PC-9 (cell line): ENCODE data around the gene MMS22L. TPM values are rescaled to one million over a fixed set of nuclear protein-coding genes. Genes with fewer than 3 reads are reported as not detected.
A peak's percentile ranks its signal among the peaks of the same experiment; 100 is the strongest.

Experiments
- BruUV-seq: library from RNA; stranded (reverse); fragments of 400-500 nt; replicated peaks from 2 replicates; lab custom pipeline; 2021; lab: Mats Ljungman, UMichigan
- CTCF ChIA-PET: fragments of 300-600 bp; sonication (Branson Sonifier 250); formaldehyde crosslinking; loops from one replicate; lab custom pipeline; 2022; ENCODE audit warnings: antibody characterized with exemption; lab: Charles Lee
- POLR2A ChIA-PET: fragments of 300-600 bp; sonication (Branson Sonifier 250); formaldehyde crosslinking; loops from one replicate; lab custom pipeline; 2022; ENCODE audit warnings: antibody characterized with exemption; ENCODE audit not compliant: unreplicated experiment; lab: Charles Lee
- DNase-seq, 2 experiments: peaks; one replicate each; pipeline versions ENCODE4 v3.0.0 to v3.0.0-alpha.2; 2015 to 2022; ENCODE audit warnings: mixed read lengths in 1 of 2
- H2AFZ ChIP-seq: fragments of 200-600 bp; sonication (generic); 2 replicates; pipeline ENCODE4 v1.8.1; 2017; ENCODE audit warnings: antibody characterized with exemption
- H3F3A ChIP-seq: fragments of 200-600 bp; sonication (generic); 2 replicates; pipeline ENCODE4 v1.8.1; 2017; ENCODE audit warnings: antibody characterized with exemption, mild to moderate bottlenecking, low read depth; ENCODE audit not compliant: insufficient read depth
- H3K27ac ChIP-seq: fragments of 200-600 bp; sonication (generic); 2 replicates; pipeline ENCODE4 v1.6.1; 2016; ENCODE audit warnings: mixed run types
- H3K27me3 ChIP-seq: fragments of 200-600 bp; sonication (generic); 2 replicates; pipeline ENCODE4 v1.6.1; 2016; ENCODE audit warnings: low read depth, mixed run types; ENCODE audit not compliant: insufficient read depth
- H3K36me3 ChIP-seq: fragments of 200-600 bp; sonication (generic); 2 replicates; pipeline ENCODE4 v1.6.1; 2016; ENCODE audit warnings: low read depth, mixed run types
- H3K4me1 ChIP-seq: fragments of 200-600 bp; sonication (generic); replicated peaks from 2 replicates; pipeline ENCODE4 v1.6.1; 2016; ENCODE audit warnings: mixed run types; ENCODE audit not compliant: insufficient read depth
- H3K4me2 ChIP-seq: fragments of 200-600 bp; sonication (generic); 2 replicates; pipeline ENCODE4 v1.6.1; 2017; ENCODE audit warnings: mixed run types
- H3K4me3 ChIP-seq: fragments of 200-600 bp; sonication (generic); 2 replicates; pipeline ENCODE4 v1.6.1; 2016; ENCODE audit warnings: mixed run types
- H3K79me2 ChIP-seq: fragments of 200-600 bp; sonication (generic); 2 replicates; pipeline ENCODE4 v1.6.1; 2017; ENCODE audit warnings: low read depth, mixed run types
- H3K9me2 ChIP-seq: fragments of 200-600 bp; sonication (generic); 2 replicates; pipeline ENCODE4 v1.8.1; 2017; ENCODE audit warnings: mild to moderate bottlenecking; ENCODE audit not compliant: insufficient read depth
- H3K9me3 ChIP-seq: fragments of 200-600 bp; sonication (generic); 2 replicates; pipeline ENCODE4 v1.8.1; 2016; ENCODE audit warnings: low read depth; ENCODE audit not compliant: insufficient read depth
- H4K20me1 ChIP-seq: fragments of 200-600 bp; sonication (generic); 2 replicates; pipeline ENCODE4 v1.8.1; 2017; ENCODE audit not compliant: insufficient read depth
- EZH2 ChIP-seq: fragments of 200-600 bp; sonication (generic); IDR thresholded peaks from 2 replicates; pipeline ENCODE4 v1.8.0; 2017; ENCODE audit warnings: antibody characterized with exemption, low read depth
- intact Hi-C: fragments of 100-400 bp; cut with micrococcal nuclease; formaldehyde crosslinking; loops from one replicate; pipeline ENCODE4 v1.10.0; 2022; ENCODE audit not compliant: unreplicated experiment
- total RNA-seq: library from RNA; stranded (reverse); gene quantifications from 2 replicates; pipeline ENCODE4 v1.2.3, GENCODE V29; 2021
- TF ChIP-seq, protein P1 (sequence below): fragments of 200-600 bp; sonication (generic); conservative IDR thresholded peaks from 2 replicates; pipeline ENCODE4 v1.6.1; 2017; ENCODE audit warnings: mixed run types, antibody characterized with exemption, mild to moderate bottlenecking, moderate library complexity

MMS22L gene
- total RNA-seq, 1 experiment from 2014 or later: 43.6 TPM

DNA sequence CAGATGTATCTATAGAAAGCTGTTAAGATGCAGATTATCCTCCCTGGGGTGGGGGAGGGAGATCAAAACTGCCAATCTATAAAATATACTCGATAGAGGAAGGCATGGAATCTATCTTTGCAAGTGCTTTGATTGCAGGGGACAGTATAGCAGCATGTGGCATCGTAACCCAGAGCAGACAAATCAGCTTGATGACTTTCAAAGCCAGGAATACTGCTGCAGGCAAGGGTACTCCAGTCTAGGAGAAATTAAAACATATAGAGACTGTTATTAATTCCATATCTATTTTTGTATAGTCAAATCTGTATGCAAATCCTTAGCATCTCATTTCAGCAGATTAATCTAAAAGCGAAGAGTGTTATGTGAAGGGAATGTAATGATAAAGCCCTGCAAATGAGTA is 159.4 kb downstream of the MMS22L start:
- Histone ChIP-seq H4K20me1 (no peaks in the 10 kb centered on the region), H3K36me3 (no peaks in the 10 kb centered on the region), H3K4me2 (no peak overlapping the region), H3K9me2 (no peaks in the 10 kb centered on the region), H3K4me1 (no peaks in the 10 kb centered on the region), H3K79me2 (no peaks in the 10 kb centered on the region), H3K27ac (no peak overlapping the region), H2AFZ (no peak overlapping the region), H3K27me3 (no peaks in the 10 kb centered on the region), H3K9me3 (no peaks in the 10 kb centered on the region), H3F3A (no peaks in the 10 kb centered on the region), H3K4me3 (no peak overlapping the region)
- BruUV-seq: no TSS peak
- intact Hi-C loops: no loop called here
- POLR2A ChIA-PET: no interaction called here
- no peak for DNase-seq
- CTCF ChIA-PET: no interaction called here
- no peak for TF ChIP-seq EZH2
- TF ChIP-seq, protein P1, sequence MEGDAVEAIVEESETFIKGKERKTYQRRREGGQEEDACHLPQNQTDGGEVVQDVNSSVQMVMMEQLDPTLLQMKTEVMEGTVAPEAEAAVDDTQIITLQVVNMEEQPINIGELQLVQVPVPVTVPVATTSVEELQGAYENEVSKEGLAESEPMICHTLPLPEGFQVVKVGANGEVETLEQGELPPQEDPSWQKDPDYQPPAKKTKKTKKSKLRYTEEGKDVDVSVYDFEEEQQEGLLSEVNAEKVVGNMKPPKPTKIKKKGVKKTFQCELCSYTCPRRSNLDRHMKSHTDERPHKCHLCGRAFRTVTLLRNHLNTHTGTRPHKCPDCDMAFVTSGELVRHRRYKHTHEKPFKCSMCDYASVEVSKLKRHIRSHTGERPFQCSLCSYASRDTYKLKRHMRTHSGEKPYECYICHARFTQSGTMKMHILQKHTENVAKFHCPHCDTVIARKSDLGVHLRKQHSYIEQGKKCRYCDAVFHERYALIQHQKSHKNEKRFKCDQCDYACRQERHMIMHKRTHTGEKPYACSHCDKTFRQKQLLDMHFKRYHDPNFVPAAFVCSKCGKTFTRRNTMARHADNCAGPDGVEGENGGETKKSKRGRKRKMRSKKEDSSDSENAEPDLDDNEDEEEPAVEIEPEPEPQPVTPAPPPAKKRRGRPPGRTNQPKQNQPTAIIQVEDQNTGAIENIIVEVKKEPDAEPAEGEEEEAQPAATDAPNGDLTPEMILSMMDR: no peak

GRCh38 chr6:97123112-97123511 is 159.9 kb downstream of the MMS22L start:
- no peaks in the 10 kb centered on the region for H3K9me2 ChIP-seq
- H3K79me2 ChIP-seq: no peaks in the 10 kb centered on the region
- no peaks in the 10 kb centered on the region for H3K27me3 ChIP-seq
- H3F3A ChIP-seq: no peaks in the 10 kb centered on the region
- BruUV-seq: no TSS peak
- no peaks in the 10 kb centered on the region for H3K4me1 ChIP-seq
- ChIA-PET CTCF (no interaction called here), POLR2A (no interaction called here)
- no peaks in the 10 kb centered on the region for H4K20me1 ChIP-seq
- intact Hi-C loops: no loop called here
- H3K36me3 ChIP-seq: no peaks in the 10 kb centered on the region
- no peak for TF ChIP-seq EZH2
- TF ChIP-seq, protein P1: no peak
- no peak overlapping the region for H3K4me3 ChIP-seq
- no peak for DNase-seq
- H3K9me3 ChIP-seq: no peaks in the 10 kb centered on the region
- no peak overlapping the region for H3K27ac ChIP-seq
- H2AFZ ChIP-seq: no peak overlapping the region
- no peak overlapping the region for H3K4me2 ChIP-seq

DNA sequence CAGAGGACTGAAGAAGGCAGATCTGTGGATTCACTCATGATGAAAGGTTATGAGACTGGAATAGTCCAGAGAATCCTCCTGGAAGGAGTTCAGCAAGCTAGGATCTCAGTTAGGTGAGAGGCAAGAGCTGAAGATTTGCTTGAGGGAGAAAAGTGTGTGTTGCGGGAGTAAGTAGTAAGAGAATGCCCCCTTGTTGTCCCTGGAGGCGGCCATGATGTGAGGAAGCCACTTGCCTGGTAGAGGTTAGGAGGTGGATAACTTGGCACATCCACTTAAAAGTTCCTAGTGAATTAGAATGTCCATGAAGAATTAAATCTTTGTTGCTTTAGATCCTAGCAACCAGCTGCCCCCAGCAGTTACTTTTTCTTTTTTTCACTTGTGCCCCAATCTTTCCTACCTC is 162.5 kb downstream of the MMS22L start:
- Histone ChIP-seq H3K4me2 (no peak overlapping the region), H3K9me3 (no peaks in the 10 kb centered on the region), H3K4me1 (no peaks in the 10 kb centered on the region), H4K20me1 (no peaks in the 10 kb centered on the region), H3K27ac (no peak overlapping the region), H3K36me3 (no peaks in the 10 kb centered on the region), H3K27me3 (no peaks in the 10 kb centered on the region), H3K9me2 (no peaks in the 10 kb centered on the region), H3K79me2 (no peaks in the 10 kb centered on the region), H3F3A (no peaks in the 10 kb centered on the region), H3K4me3 (no peak overlapping the region), H2AFZ (0 out of 2 replicates have a peak overlapping the region, but pooled peaks have one; percentile 9)
- DNase-seq: no peak
- no TSS peak for BruUV-seq
- CTCF ChIA-PET: no interaction called here
- POLR2A ChIA-PET: no interaction called here
- no peak for TF ChIP-seq EZH2
- TF ChIP-seq, protein P1: no peak
- intact Hi-C loops: no loop called here
